Osteoblast (primary cell): ENCODE measurements around the gene FBXL12. TPM values are rescaled to one million over a fixed set of nuclear protein-coding genes. Genes with fewer than 3 reads are reported as not detected.
A peak's percentile ranks its signal among the peaks of the same experiment; 100 is the strongest.

Experiments
- DNase-seq: peaks from one replicate; pipeline ENCODE4 v3.0.0; 2011; ENCODE audit warnings: low spot score, mixed read lengths; ENCODE audit not compliant: insufficient read length; ENCODE audit errors: missing footprints
- H2AFZ ChIP-seq: 2 replicates; pipeline ENCODE4 v1.6.0; 2011; ENCODE audit warnings: mild to moderate bottlenecking, low read length
- H3K27ac ChIP-seq: 2 replicates; pipeline ENCODE4 v1.5.1; 2011; ENCODE audit warnings: mild to moderate bottlenecking, low read depth, low read length, moderate library complexity
- H3K27me3 ChIP-seq: 2 replicates; pipeline ENCODE4 v1.6.0; 2012; ENCODE audit warnings: mild to moderate bottlenecking, control low read depth, inconsistent platforms, low read length, moderate library complexity; ENCODE audit not compliant: insufficient read depth
- H3K36me3 ChIP-seq: 2 replicates; pipeline ENCODE4 v1.5.1; 2011; ENCODE audit warnings: mild to moderate bottlenecking, low read length, control low read depth, moderate library complexity; ENCODE audit not compliant: insufficient read depth
- H3K4me1 ChIP-seq: 2 replicates; pipeline ENCODE4 v1.5.1; 2011; ENCODE audit warnings: mild to moderate bottlenecking, low read length, control low read depth, moderate library complexity; ENCODE audit not compliant: insufficient read depth
- H3K4me2 ChIP-seq: 2 replicates; pipeline ENCODE4 v1.6.0; 2011; ENCODE audit warnings: mild to moderate bottlenecking, low read length; ENCODE audit not compliant: insufficient read depth
- H3K4me3 ChIP-seq: fragments of 200-600 bp; sonication (generic); 3 replicates; pipeline ENCODE4 v1.5.1; 2012; ENCODE audit warnings: mild to moderate bottlenecking, low read length, inconsistent platforms; ENCODE audit not compliant: insufficient read depth
- H3K79me2 ChIP-seq: 2 replicates; pipeline ENCODE4 v1.6.0; 2012; ENCODE audit warnings: mild to moderate bottlenecking, low read length, control low read depth, inconsistent platforms; ENCODE audit not compliant: insufficient read depth
- H3K9me3 ChIP-seq: 2 replicates; pipeline ENCODE4 v1.5.1; 2011; ENCODE audit warnings: low read depth, low read length, control low read depth
- H4K20me1 ChIP-seq: 2 replicates; pipeline ENCODE4 v1.6.0; 2012; ENCODE audit warnings: mild to moderate bottlenecking, low read length, control low read depth; ENCODE audit not compliant: insufficient read depth
- total RNA-seq: library from RNA; depleted of rRNA; stranded (reverse); fragments of >200 nt; gene quantifications from 2 replicates; pipeline ENCODE4 v1.2.3, GENCODE V29; 2012
- TF ChIP-seq, protein P1 (sequence below): IDR thresholded peaks from 2 replicates; pipeline ENCODE4 v1.5.1; 2011; ENCODE audit warnings: mild to moderate bottlenecking, low read depth, low read length, moderate library complexity; ENCODE audit errors: extremely low read depth

The FBXL12 gene
- total RNA-seq, 1 donor = 23.9 TPM

DNA sequence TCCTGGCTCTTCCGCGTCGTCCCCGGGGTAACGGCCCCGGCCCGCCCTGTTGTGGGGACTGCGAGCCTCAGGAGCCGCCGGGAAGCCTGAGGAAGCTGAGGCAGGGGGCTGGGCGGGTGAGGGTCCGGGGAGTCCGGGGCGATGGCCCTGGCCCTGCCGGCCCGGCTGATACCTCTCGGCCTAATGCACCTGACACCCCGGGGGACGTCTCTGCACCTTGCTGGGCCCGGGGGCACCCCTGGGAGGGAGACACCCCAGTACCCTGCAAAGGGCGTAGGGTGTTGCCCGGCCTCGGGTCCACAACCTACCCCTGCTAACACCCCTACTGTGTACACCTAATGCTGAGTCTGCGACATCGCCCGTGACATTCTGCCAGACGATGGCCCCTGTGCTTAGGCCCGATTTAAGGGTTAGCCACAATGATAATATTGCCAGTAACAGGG lies 16.6 kb upstream of the FBXL12 start:
- TF ChIP-seq, protein P1, sequence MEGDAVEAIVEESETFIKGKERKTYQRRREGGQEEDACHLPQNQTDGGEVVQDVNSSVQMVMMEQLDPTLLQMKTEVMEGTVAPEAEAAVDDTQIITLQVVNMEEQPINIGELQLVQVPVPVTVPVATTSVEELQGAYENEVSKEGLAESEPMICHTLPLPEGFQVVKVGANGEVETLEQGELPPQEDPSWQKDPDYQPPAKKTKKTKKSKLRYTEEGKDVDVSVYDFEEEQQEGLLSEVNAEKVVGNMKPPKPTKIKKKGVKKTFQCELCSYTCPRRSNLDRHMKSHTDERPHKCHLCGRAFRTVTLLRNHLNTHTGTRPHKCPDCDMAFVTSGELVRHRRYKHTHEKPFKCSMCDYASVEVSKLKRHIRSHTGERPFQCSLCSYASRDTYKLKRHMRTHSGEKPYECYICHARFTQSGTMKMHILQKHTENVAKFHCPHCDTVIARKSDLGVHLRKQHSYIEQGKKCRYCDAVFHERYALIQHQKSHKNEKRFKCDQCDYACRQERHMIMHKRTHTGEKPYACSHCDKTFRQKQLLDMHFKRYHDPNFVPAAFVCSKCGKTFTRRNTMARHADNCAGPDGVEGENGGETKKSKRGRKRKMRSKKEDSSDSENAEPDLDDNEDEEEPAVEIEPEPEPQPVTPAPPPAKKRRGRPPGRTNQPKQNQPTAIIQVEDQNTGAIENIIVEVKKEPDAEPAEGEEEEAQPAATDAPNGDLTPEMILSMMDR = no peak
- Histone ChIP-seq H3K79me2 (peaks cover 40% of the 10 kb centered on the region), H3K4me1 (peaks cover 11% of the 10 kb centered on the region), H4K20me1 (peaks cover 13% of the 10 kb centered on the region), H3K9me3 (no peaks in the 10 kb centered on the region), H3K4me2 (peak overlapping the region; percentile 98), H2AFZ (peak overlapping the region; percentile 59), H3K27ac (peak overlapping the region; percentile 45), H3K4me3 (peak overlapping the region; percentile 75), H3K36me3 (peaks cover 17% of the 10 kb centered on the region), H3K27me3 (no peaks in the 10 kb centered on the region)
- no peak for DNase-seq

DNA sequence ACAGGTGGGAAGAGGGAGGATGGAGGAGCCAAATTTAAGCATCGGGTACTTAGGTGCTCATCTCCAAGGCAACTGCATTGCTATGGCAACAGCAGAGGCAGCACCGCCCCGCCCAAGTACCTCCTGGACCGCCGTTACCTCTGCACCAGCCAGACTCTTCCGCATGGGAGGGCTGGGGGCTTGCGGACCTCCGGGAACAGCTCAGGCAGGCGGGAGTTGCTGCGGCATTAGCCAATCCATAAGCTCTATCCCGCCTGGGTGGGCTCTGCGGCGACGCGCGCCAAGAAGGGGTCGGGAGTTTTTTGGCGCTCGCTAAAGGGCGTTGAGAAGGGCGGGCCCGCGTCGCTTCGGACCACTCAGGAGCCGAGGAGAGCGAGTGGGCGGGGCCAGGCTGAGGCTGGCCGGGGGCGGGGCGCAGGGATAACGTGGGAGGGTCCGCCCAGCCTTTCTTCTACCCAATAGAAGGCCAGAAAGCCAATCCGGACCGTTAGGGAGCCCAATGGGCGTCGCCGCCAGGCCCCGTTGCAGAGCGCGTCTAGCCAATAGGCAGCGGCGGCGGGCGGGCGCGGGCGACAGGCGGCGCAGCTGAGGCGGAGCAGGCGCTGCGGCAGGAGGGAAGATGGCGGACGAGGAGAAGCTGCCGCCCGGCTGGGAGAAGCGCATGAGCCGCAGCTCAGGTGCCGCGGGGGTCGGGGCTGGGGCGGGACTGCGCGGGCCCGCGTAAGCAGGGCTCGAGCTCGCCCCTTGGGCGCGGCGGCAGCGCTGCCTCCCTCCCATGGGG lies 16.0 kb upstream of the FBXL12 start, which contains the start of gene PIN1:
Gene PIN1, plus strand, starts transcription at position 593 of the 781 bp plus-strand sequence. Its CDS starts 27 bp downstream, at position 620.
- TF ChIP-seq, protein P1 = peak; percentile 37
- H4K20me1 ChIP-seq = peaks cover 18% of the 10 kb centered on the region
- peaks cover 23% of the 10 kb centered on the region for H3K36me3 ChIP-seq
- peak within 1 kb of the TSS; percentile 75 for H3K4me3 ChIP-seq
- H3K4me1 ChIP-seq = peaks cover 11% of the 10 kb centered on the region
- H3K79me2 ChIP-seq = peaks cover 46% of the 10 kb centered on the region
- H3K27ac ChIP-seq = peak within 1 kb of the TSS; percentile 45
- H3K4me2 ChIP-seq = peak within 1 kb of the TSS; percentile 98
- peak; percentile 100 for DNase-seq
- H3K9me3 ChIP-seq = no peaks in the 10 kb centered on the region
- no peaks in the 10 kb centered on the region for H3K27me3 ChIP-seq
- H2AFZ ChIP-seq = peak within 1 kb of the TSS; percentile 59

DNA sequence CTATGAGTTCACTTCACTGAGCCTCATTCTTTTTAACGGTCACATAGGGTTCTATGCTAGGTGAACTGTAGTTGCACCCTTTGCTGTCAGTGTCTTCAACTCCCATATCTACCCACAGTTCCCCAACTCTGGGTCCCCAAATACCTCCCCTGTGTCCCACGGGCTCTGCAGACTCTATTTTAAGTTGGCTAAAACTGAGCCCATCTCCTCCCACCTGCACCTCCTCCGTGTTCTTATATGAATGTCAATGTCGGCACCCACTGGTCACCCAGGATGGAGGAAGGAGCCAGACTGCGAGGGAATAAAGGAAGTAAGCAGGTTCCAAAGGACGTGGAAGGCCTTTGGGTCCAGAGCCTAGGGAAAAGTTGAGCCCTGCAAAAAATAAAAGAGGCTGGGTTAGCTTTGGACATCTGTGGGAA lies 15.4 kb upstream of the FBXL12 start:
- peaks cover 52% of the 10 kb centered on the region for H3K79me2 ChIP-seq

More for the DNA sequence above, 15.4 kb upstream of the FBXL12 start:
- H3K27me3 ChIP-seq = no peaks in the 10 kb centered on the region
- no peak for DNase-seq
- no peak overlapping the region for H3K27ac ChIP-seq
- H3K4me2 ChIP-seq = peak overlapping the region; percentile 57
- H3K4me3 ChIP-seq = peak overlapping the region; percentile 75
- TF ChIP-seq, protein P1 = no peak
- H4K20me1 ChIP-seq = peaks cover 21% of the 10 kb centered on the region
- peaks cover 11% of the 10 kb centered on the region for H3K4me1 ChIP-seq
- peaks cover 28% of the 10 kb centered on the region for H3K36me3 ChIP-seq
- no peaks in the 10 kb centered on the region for H3K9me3 ChIP-seq
- no peak overlapping the region for H2AFZ ChIP-seq
